K562 (cell line): ENCODE measurements around the gene MYLK3. TPM values are rescaled to one million over a fixed set of nuclear protein-coding genes. Genes with fewer than 3 reads are reported as not detected.

Experiments
- ATAC-seq: fragments of 200-7000 bp; cut with Tn5 transposase; 3 replicates; pipeline ENCODE4 v1.9.1; 2020; ENCODE audit warnings: moderate library complexity
- BruUV-seq: library from RNA; stranded (reverse); fragments of 400-500 nt; replicated peaks from 2 replicates; lab custom pipeline; 2021; lab: Mats Ljungman, UMichigan
- CTCF ChIA-PET: fragments of 300-600 bp; formaldehyde crosslinking; extraction: SDS; loops from one replicate; lab custom pipeline; 2021; ENCODE audit warnings: low intra/inter-chr PET ratio; lab: Yijun Ruan, JAX
- POLR2A ChIA-PET: fragments of 300-600, 350-650 bp; sonication (Branson Sonifier 250); formaldehyde crosslinking; extraction: SDS; loops from one replicate; lab custom pipeline; 2021; ENCODE audit warnings: antibody characterized with exemption, inconsistent platforms; lab: Yijun Ruan, JAX
- DNase-seq, 4 experiments: peaks; one replicate each; pipeline versions ENCODE4 v3.0.0 to v3.0.0-alpha.2; 2011 to 2018; ENCODE audit warnings: low spot score in 3 of 4, mixed read lengths in 3 of 4; ENCODE audit errors: extremely low read depth in 1 of 4
- FAIRE-seq: peaks from 2 replicates; lab custom pipeline; 2011; peaks lifted over from hg19 to GRCh38; lab: Jason Lieb, UNC
- H2AFZ ChIP-seq: 2 replicates; pipeline ENCODE4 v1.6.0; 2011; ENCODE audit warnings: low read depth, low read length, control low read depth, inconsistent platforms
- H3K27ac ChIP-seq: fragments of 200-600 bp; 3 replicates; pipeline ENCODE4 v1.8.0; 2011; ENCODE audit warnings: low read depth, mild to moderate bottlenecking, control low read depth, inconsistent platforms, low read length, moderate library complexity, mixed read lengths; ENCODE audit errors: extremely low read depth
- H3K27me3 ChIP-seq, 2 experiments: fragments of 300-600 bp in 1 of 2; 2 replicates in 1 of 2; 3 replicates in 1 of 2; pipeline versions ENCODE4 v1.6.0 to v1.8.0; 2011; ENCODE audit warnings: inconsistent platforms in 2 of 2, low read length in 2 of 2, mild to moderate bottlenecking in 1 of 2, mixed read lengths in 1 of 2, moderate library complexity in 1 of 2; ENCODE audit not compliant: control insufficient read depth in 2 of 2, insufficient read depth in 2 of 2
- H3K36me3 ChIP-seq: fragments of 300-600 bp; 3 replicates; pipeline ENCODE4 v1.8.0; 2011; ENCODE audit warnings: mild to moderate bottlenecking, low read length, inconsistent platforms; ENCODE audit not compliant: control insufficient read depth, insufficient read depth
- H3K4me1 ChIP-seq, 2 experiments: fragments of 200-600 bp in 1 of 2; replicated peaks in 1 of 2; 2 replicates in 1 of 2; 3 replicates in 1 of 2; pipeline versions ENCODE4 v1.5.1 to v1.8.0; 2011; ENCODE audit warnings: inconsistent platforms in 2 of 2, low read length in 2 of 2, mild to moderate bottlenecking in 1 of 2, mixed read lengths in 1 of 2, moderate library complexity in 1 of 2; ENCODE audit not compliant: control insufficient read depth in 2 of 2, insufficient read depth in 2 of 2
- H3K4me2 ChIP-seq: 2 replicates; pipeline ENCODE4 v1.6.1; 2011; ENCODE audit warnings: low read length, control low read depth, inconsistent platforms, mixed read lengths; ENCODE audit not compliant: insufficient read depth
- H3K4me3 ChIP-seq: fragments of 200-600 bp; sonication (generic), shearing (Covaris generic); 2 replicates; pipeline ENCODE4 v1.5.1; 2016; ENCODE audit warnings: control low read depth, inconsistent platforms
- H3K79me2 ChIP-seq: fragments of 200-600 bp; 3 replicates; pipeline ENCODE4 v1.8.0; 2011; ENCODE audit warnings: low read length, inconsistent platforms; ENCODE audit not compliant: control insufficient read depth, insufficient read depth
- H3K9ac ChIP-seq, 2 experiments: 2 replicates each; pipeline versions ENCODE4 v1.6.0 to v1.6.1; 2011; ENCODE audit warnings: low read depth in 2 of 2, low read length in 2 of 2, control low read depth in 1 of 2, inconsistent platforms in 1 of 2, mild to moderate bottlenecking in 1 of 2, mixed read lengths in 1 of 2; ENCODE audit not compliant: insufficient read depth in 1 of 2
- H3K9me1 ChIP-seq: one replicate; pipeline ENCODE4 v1.6.0; 2011; ENCODE audit warnings: inconsistent platforms, mild to moderate bottlenecking, low read length, moderate library complexity; ENCODE audit not compliant: control insufficient read depth, insufficient read depth
- H3K9me3 ChIP-seq: replicated peaks from 2 replicates; pipeline ENCODE4 v1.5.1; 2011; ENCODE audit warnings: low read depth, low read length, inconsistent platforms; ENCODE audit not compliant: control insufficient read depth, insufficient read depth
- H4K20me1 ChIP-seq: replicated peaks from 2 replicates; pipeline ENCODE4 v1.6.1; 2011; ENCODE audit warnings: low read length, inconsistent platforms, mixed read lengths; ENCODE audit not compliant: control insufficient read depth, insufficient read depth
- BCOR ChIP-seq: fragments of 450-650 bp; IDR thresholded peaks from 2 replicates; pipeline ENCODE4 v1.6.1; 2016
- CBX3 ChIP-seq, 2 experiments: IDR thresholded peaks; 1 replicate in 1 of 2; 2 replicates in 1 of 2; pipeline ENCODE4 v1.6.1; 2012; ENCODE audit warnings: inconsistent platforms in 2 of 2, low read length in 2 of 2, borderline replicate concordance in 1 of 2, control low read depth in 1 of 2
- CHCHD3 ChIP-seq: fragments of 250-450 bp; sonication (Bioruptor Pico); IDR thresholded peaks from 2 replicates; pipeline ENCODE4 v2.1.2; 2022; ENCODE audit warnings: mild to moderate bottlenecking
- HMGXB4 ChIP-seq: sonication (generic); formaldehyde crosslinking; IDR thresholded peaks from 2 replicates; pipeline ENCODE4 v1.8.1; 2023; ENCODE audit warnings: mild to moderate bottlenecking, missing genetic modification reagents
- PTRF ChIP-seq: fragments of 450-650 bp; IDR thresholded peaks from 2 replicates; pipeline ENCODE4 v1.6.1; 2016; ENCODE audit warnings: mild to moderate bottlenecking, missing genetic modification characterization, missing compliant biosample characterization
- ZNF318 ChIP-seq, 2 experiments: fragments of 450-650 bp; IDR thresholded peaks; 2 replicates each; pipeline ENCODE4 v1.6.1; 2016; ENCODE audit warnings: mild to moderate bottlenecking in 2 of 2, borderline replicate concordance in 1 of 2, low read depth in 1 of 2, moderate library complexity in 1 of 2
- WGBS: fragments of 100-300 bp; shearing (Covaris generic); methylation state at CpG from one replicate; pipeline ENCODE4 v1.1.6; 2016; ENCODE audit warnings: low coverage, mixed read lengths; ENCODE audit not compliant: insufficient coverage; ENCODE audit errors: missing lambda C conversion rate; 5-methylcytosine and 5-hydroxymethylcytosine counted together
- in situ Hi-C: fragments of 300-500 bp; cut with MboI; formaldehyde crosslinking; loops from 4 replicates; pipeline ENCODE4 v1.15.0; 2018; ENCODE audit warnings: inconsistent platforms, mixed read lengths
- intact Hi-C: fragments of 100-400 bp; cut with micrococcal nuclease; formaldehyde crosslinking; loops from 2 replicates; pipeline ENCODE4 v1.14.2; 2022
- polyA plus RNA-seq, 8 experiments: library from polyadenylated mRNA; depleted of rRNA in 4 of 8; stranded (reverse) in 5 of 8; unstranded in 3 of 8; fragments of >200 nt; fragmentation: Nextera tagmentation in 2 of 8; fragmentation: Illumina TruSeq in 1 of 8; extraction: Ambion mirVana in 2 of 8; extraction: Trizol in 1 of 8; gene quantifications; 2 replicates each; pipeline versions ENCODE4 v1.2.1 to v1.2.3, GENCODE V29; 2011 to 2014; ENCODE audit warnings: inconsistent platforms in 1 of 8, missing spikeins in 1 of 8
- total RNA-seq, 7 experiments: library from RNA; depleted of rRNA in 6 of 7; stranded (reverse); fragments of >200 nt in 6 of 7; fragmentation: Illumina TruSeq in 2 of 7; extraction: Trizol in 2 of 7; gene quantifications; 2 replicates each; pipeline versions ENCODE4 v1.2.1 to v1.2.3, GENCODE V29; 2011 to 2021; ENCODE audit warnings: low replicate concordance in 1 of 7

The MYLK3 gene
- total and polyA plus RNA-seq, 9 of the 15 experiments (the other 6 are each of a cell fraction or from before 2014, with no cell fraction given) = 0.69 to 10.7 (median 4.7) TPM

GRCh38 chr16:46715769-46716305 lies 32.3 kb downstream of the MYLK3 start (continued):
- TF ChIP-seq CHCHD3 (CRISPR knock-in tag) = no peak

GRCh38 chr16:46714797-46715591 lies 33.1 kb downstream of the MYLK3 start:
- Histone ChIP-seq H3K4me3 (no peak overlapping the region), H3K27me3 (no peaks in the 10 kb centered on the region), H4K20me1 (0 out of 2 replicates have a peak, but pooled peaks cover 3% of the 10 kb centered on the region), H3K4me2 (no peak overlapping the region), H3K27ac (no peak overlapping the region), H2AFZ (no peak overlapping the region), H3K9ac (no peak overlapping the region), H3K36me3 (no peaks in the 10 kb centered on the region), H3K9me1 (no peaks in the 10 kb centered on the region), H3K9me3 (no peaks in the 10 kb centered on the region), H3K79me2 (no peaks in the 10 kb centered on the region), H3K4me1 (no peaks in the 10 kb centered on the region)
- ATAC-seq (no peak), FAIRE-seq (no peak), DNase-seq (no peak)
- intact Hi-C loops (no loop called here), in situ Hi-C loops (no loop called here)
- no TSS peak for BruUV-seq
- WGBS = 50% methylated on average over 7 of the region's 7 CpGs
- POLR2A ChIA-PET = interaction anchor here (0.8 kb wide), 1 partner anchor 10 kb away, joined by 3 read pairs; no protein-coding TSS in a partner anchor
- CTCF ChIA-PET = no interaction called here
- no peak for TF ChIP-seq PTRF (tag)
- TF ChIP-seq HMGXB4 (CRISPR knock-in tag) = no peak
- TF ChIP-seq ZNF318 (IDR thresholded peaks at IDR 0.05; ENCODE audit: borderline replicate concordance in 1 of 2, low read depth in 1 of 2) = no peak
- TF ChIP-seq BCOR = peak; percentile 68; the same call in 1 of the 2 replicates
- peak in 1 of 2 experiments; percentile 55; a peak in 1 of 3 replicates for TF ChIP-seq CBX3 (IDR thresholded peaks at IDR 0.05; ENCODE audit: borderline replicate concordance in 1 of 2, low read length in 2 of 2)
